ENCODE data around the gene ARRB1. TPM values are rescaled to one million over a fixed set of nuclear protein-coding genes. Genes with fewer than 3 reads are reported as not detected.

The ARRB1 gene
- total RNA-seq, result 10 to 100 TPM; 15.7 to 16.6 TPM

DNA sequence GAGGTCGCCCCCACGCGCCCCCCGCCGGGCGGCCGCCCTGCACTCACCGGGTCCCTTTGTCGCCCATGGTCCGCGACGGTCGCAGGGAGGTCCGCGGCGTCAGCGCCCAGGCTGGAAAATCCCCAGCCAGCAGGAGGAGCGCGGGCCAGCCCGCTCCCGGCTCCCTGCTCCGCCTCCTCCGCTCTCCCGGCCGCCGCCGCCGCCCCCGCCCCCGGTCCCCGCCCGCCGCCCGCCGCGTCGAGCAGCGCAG is at the start of gene ARRB1:
Gene ARRB1, minus strand, starts transcription at position 121 of the 250 bp plus-strand sequence. Its CDS starts 54 bp downstream, at position 67.
- CTCF ChIA-PET, result interaction anchor here (1.1 to 3.6 kb wide), 5 partner anchors 11 to 71 kb away, joined by 4 to 23 read pairs (median 9); no protein-coding TSS in a partner anchor
- peaks cover 60% of the 10 kb centered on the region for H3K4me1 Mint-ChIP-seq (ENCODE audit: low read depth)
- no peaks in the 10 kb centered on the region for H3K36me3 Mint-ChIP-seq (ENCODE audit: low read depth)
- intact Hi-C loops (cut with micrococcal nuclease), result loop anchor here (1.0 kb wide), 1 partner anchor 13 kb away; no protein-coding TSS in a partner anchor
- no peaks in the 10 kb centered on the region for H3K27me3 Mint-ChIP-seq (ENCODE audit: low read depth)
- DNase-seq, result no peak
- peak within 1 kb of the TSS; percentile 84 for H3K4me3 Mint-ChIP-seq
- peak within 1 kb of the TSS; percentile 75 for H3K27ac Mint-ChIP-seq
- no peaks in the 10 kb centered on the region for H3K9me3 Mint-ChIP-seq

DNA sequence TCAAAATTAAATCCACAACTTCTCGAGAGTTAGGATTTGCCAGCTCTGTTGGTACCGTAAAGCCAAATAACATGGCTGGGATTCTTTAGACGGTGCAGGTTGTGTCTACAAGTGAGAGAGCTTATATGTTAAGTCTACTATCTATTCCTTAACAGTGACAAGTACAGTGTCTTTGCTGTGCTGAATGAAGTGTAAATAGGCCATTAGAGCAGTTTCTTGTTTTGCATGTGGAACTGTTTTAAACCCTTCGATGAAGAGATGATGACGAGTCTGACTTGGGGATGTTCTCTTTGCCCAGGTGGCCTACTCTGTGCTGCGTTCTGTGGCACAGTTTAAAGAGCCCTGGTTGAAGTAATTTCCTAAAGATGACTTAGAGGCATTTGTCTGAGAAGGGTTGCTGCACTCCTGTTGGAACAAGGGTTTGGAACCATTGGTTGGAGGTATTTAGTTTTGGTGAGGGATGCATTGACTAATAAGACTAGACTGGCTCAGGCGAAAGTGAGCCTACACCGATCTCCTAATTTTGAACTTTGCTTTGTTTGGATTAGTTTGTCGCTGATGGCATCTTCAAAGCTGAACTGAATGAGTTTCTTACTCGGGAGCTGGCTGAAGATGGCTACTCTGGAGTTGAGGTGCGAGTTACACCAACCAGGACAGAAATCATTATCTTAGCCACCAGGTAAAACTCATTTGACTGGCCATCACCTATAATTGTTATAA is 48.8 kb upstream of the ARRB1 start:
- no peak for DNase-seq
- H3K4me3 Mint-ChIP-seq, result peak overlapping the region; percentile 92
- H3K36me3 Mint-ChIP-seq (ENCODE audit: low read depth), result peaks cover 57% of the 10 kb centered on the region
- intact Hi-C loops (cut with micrococcal nuclease), result no loop called here
- H3K27me3 Mint-ChIP-seq (ENCODE audit: low read depth), result no peaks in the 10 kb centered on the region
- CTCF ChIA-PET, result interaction anchor here (0.6 to 2.1 kb wide), 6 partner anchors 8 to 149 kb away, joined by 3 to 11 read pairs (median 6); no protein-coding TSS in a partner anchor
- H3K27ac Mint-ChIP-seq, result peak overlapping the region; percentile 92
- peaks cover 49% of the 10 kb centered on the region for H3K4me1 Mint-ChIP-seq (ENCODE audit: low read depth)
- H3K9me3 Mint-ChIP-seq, result no peaks in the 10 kb centered on the region

DNA sequence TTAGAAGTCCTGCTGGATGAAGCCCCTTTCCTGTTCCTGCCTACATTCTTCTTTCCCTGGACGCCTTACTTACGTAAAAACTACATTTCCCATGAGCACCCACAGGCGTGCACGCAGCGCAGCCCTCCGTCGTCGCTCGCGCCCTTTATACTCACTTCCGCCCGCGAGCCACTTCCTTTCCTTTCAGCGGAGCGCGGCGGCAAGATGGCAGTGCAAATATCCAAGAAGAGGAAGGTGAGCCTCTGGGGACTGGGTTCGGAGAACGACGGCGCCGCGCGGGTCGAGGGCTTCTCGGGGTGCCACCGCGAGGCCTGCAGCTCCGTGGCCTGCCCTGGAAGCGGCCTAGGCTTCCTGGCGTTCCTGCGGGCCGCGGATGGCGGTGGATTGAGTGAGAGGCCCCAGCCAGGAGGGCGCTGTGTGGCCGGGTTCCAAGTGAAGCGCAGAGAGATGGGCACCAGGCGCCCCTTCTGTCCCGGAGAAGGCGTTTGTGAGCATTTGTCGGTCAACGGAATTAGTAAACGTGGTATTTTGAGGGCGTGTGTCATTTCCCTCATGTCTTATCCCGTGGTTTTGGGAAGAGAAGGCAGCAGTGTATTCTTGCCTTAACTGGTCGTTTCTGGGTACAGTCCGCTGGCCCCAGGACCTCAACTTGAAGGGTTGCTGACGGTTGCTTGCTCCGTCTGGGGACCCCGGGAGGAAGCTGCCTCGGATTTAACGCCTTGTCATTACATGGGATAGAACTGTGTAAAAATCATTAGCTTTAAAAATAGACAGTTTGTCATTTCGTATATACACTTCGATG is 48.1 kb upstream of the ARRB1 start, which contains the start of gene RPS3:
Gene RPS3, plus strand, starts transcription at position 175 of the 802 bp plus-strand sequence. Its CDS starts 30 bp downstream, at position 205.
- Mint-ChIP-seq H3K9me3 (no peaks in the 10 kb centered on the region), H3K27me3 (ENCODE audit: low read depth) (no peaks in the 10 kb centered on the region), H3K4me3 (peak within 1 kb of the TSS; percentile 92), H3K4me1 (ENCODE audit: low read depth) (peaks cover 44% of the 10 kb centered on the region), H3K36me3 (ENCODE audit: low read depth) (peaks cover 53% of the 10 kb centered on the region), H3K27ac (peak within 1 kb of the TSS; percentile 92)
- peak; percentile 90 for DNase-seq
- intact Hi-C loops (cut with micrococcal nuclease), result loop anchor here (1.0 to 10.0 kb wide), 5 partner anchors 11 to 450 kb away; partner anchors contain the start of genes KLHL35, SPCS2, UVRAG and XRRA1
- CTCF ChIA-PET, result interaction anchor here (0.6 to 2.1 kb wide), 6 partner anchors 9 to 150 kb away, joined by 3 to 11 read pairs (median 6); no protein-coding TSS in a partner anchor

DNA sequence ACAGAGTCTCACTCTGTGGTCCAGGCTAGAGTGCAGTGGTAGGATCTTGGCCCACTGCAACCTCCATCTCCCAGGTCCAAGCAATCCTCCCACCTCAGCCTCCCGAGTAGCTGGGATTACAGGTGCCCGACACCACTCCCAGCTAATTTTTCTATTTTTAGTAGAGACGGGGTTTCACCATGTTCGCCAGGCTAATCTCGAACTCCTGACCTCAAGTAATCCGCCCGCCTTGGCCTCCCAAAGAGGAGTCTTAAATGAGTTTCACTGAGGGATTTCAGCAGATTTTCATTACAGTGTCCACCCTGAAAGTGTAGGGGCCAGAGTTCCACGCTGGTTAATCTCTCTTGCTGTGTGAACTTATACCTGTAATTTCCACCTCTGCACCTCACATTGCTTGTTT is 47.4 kb upstream of the ARRB1 start:
- peaks cover 47% of the 10 kb centered on the region for H3K36me3 Mint-ChIP-seq (ENCODE audit: low read depth)
- peak overlapping the region; percentile 92 for H3K27ac Mint-ChIP-seq
- peak overlapping the region; percentile 92 for H3K4me3 Mint-ChIP-seq
- no peaks in the 10 kb centered on the region for H3K9me3 Mint-ChIP-seq
- H3K27me3 Mint-ChIP-seq (ENCODE audit: low read depth), result no peaks in the 10 kb centered on the region
- intact Hi-C loops (cut with micrococcal nuclease), result loop anchor here (1.0 to 10.0 kb wide), 5 partner anchors 11 to 450 kb away; partner anchors contain the start of genes KLHL35, SPCS2, UVRAG and XRRA1
- CTCF ChIA-PET, result interaction anchor here (1.3 to 1.6 kb wide), 2 partner anchors 9 to 14 kb away, joined by 3 to 11 read pairs; no protein-coding TSS in a partner anchor
- DNase-seq, result no peak
- peaks cover 40% of the 10 kb centered on the region for H3K4me1 Mint-ChIP-seq (ENCODE audit: low read depth)

DNA sequence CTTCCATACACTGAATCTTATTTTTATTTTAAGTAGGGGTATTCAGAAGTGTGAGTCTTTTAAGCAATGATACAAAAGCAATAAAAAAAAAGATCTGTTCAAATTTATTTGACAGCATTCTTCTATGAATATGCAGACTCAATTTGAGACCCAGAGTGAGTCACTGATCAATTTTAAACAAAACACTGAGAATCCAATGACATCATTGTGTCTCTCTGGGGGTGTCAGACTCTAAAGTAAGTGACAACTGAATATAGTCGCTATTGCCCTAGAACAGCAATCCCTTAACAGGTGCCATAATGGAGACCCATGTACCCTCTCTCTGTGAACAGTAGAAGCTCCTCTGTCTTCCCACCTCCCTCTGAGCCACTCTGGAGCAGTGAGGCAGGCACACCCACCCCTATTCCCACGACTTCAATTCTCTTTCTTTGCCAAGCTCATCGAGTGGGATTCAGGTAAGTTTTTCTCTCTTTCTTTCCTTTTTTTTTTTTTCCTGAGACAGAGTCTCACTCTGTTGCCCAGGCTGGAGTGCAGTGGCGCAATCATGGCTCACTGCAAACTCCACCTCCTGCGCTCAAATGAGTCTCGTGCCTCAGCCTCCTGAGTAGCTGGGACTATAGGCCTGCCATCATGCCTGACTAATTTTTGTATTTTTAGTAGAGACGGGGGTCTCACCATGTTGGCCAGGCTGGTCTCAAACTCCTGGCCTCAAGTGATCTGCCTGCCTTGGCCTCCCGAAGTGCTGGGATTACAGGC is 42.8 kb upstream of the ARRB1 start:
- Mint-ChIP-seq H3K9me3 (no peaks in the 10 kb centered on the region), H3K27me3 (ENCODE audit: low read depth) (no peaks in the 10 kb centered on the region), H3K27ac (no peak overlapping the region), H3K36me3 (ENCODE audit: low read depth) (peaks cover under 1% of the 10 kb centered on the region), H3K4me3 (no peak overlapping the region), H3K4me1 (ENCODE audit: low read depth) (peaks cover 5% of the 10 kb centered on the region)
- DNase-seq, result no peak
- intact Hi-C loops (cut with micrococcal nuclease), result loop anchor here (10.0 kb wide), 1 partner anchor 421 kb away; the partner anchor contains the start of gene UVRAG
- CTCF ChIA-PET, result interaction anchor here (0.6 to 1.5 kb wide), 2 partner anchors 14 to 795 kb away, joined by 5 read pairs; no protein-coding TSS in a partner anchor

DNA sequence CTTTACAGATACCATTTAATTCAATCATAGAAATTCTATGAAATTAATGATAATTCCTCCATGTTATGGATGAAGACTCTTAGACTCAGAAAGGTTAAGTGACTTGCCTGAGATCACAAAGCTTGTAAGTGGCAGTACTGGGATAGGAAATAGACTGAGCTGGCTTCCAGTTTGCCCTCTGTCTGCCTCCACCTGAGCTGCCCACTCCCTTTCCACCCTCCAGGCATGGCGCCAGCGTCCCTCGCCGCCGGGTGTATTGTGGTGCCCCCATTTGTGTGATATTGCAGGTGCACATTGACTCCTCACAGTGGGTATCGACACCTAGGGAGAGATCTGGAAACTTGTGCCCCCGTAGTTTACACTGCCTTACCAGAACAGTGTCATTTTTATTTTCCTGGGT is 38.5 kb upstream of the ARRB1 start:
- H3K27me3 Mint-ChIP-seq (ENCODE audit: low read depth), result no peaks in the 10 kb centered on the region
- H3K4me3 Mint-ChIP-seq, result no peak overlapping the region
- H3K36me3 Mint-ChIP-seq (ENCODE audit: low read depth), result no peaks in the 10 kb centered on the region
- CTCF ChIA-PET, result interaction anchor here (0.6 to 12.2 kb wide), 10 partner anchors 8 to 147 kb away, joined by 4 to 374 read pairs (median 9); no protein-coding TSS in a partner anchor
- H3K4me1 Mint-ChIP-seq (ENCODE audit: low read depth), result peaks cover 3% of the 10 kb centered on the region
- no peak for DNase-seq
- intact Hi-C loops (cut with micrococcal nuclease), result loop anchor here (10.0 kb wide), 1 partner anchor 425 kb away; the partner anchor contains the start of gene UVRAG
- no peaks in the 10 kb centered on the region for H3K9me3 Mint-ChIP-seq
- H3K27ac Mint-ChIP-seq, result no peak overlapping the region

DNA sequence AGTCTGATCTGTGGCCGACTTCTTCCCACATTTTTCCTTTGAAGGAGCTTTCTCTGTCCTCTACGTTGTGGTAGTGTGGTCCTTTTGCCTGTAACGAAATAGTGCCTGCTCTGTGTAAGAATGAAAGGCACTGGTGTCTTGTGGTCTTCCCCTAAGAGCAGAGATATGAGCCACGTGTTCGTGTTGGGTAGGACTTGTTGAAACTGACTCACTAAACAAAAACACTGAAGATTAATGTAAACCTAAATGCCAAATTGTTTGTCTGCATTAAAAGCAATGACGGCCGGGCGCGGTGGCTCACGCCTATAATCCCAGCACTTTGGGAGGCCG is 37.8 kb upstream of the ARRB1 start:
- Mint-ChIP-seq H3K4me1 (ENCODE audit: low read depth) (peaks cover 7% of the 10 kb centered on the region), H3K27ac (no peak overlapping the region), H3K4me3 (no peak overlapping the region), H3K27me3 (ENCODE audit: low read depth) (no peaks in the 10 kb centered on the region), H3K9me3 (no peaks in the 10 kb centered on the region), H3K36me3 (ENCODE audit: low read depth) (no peaks in the 10 kb centered on the region)
- intact Hi-C loops (cut with micrococcal nuclease), result no loop called here
- CTCF ChIA-PET, result interaction anchor here (0.6 to 12.2 kb wide), 25 partner anchors 9 to 168 kb away, joined by 3 to 374 read pairs (median 6); no protein-coding TSS in a partner anchor
- DNase-seq, result no peak

DNA sequence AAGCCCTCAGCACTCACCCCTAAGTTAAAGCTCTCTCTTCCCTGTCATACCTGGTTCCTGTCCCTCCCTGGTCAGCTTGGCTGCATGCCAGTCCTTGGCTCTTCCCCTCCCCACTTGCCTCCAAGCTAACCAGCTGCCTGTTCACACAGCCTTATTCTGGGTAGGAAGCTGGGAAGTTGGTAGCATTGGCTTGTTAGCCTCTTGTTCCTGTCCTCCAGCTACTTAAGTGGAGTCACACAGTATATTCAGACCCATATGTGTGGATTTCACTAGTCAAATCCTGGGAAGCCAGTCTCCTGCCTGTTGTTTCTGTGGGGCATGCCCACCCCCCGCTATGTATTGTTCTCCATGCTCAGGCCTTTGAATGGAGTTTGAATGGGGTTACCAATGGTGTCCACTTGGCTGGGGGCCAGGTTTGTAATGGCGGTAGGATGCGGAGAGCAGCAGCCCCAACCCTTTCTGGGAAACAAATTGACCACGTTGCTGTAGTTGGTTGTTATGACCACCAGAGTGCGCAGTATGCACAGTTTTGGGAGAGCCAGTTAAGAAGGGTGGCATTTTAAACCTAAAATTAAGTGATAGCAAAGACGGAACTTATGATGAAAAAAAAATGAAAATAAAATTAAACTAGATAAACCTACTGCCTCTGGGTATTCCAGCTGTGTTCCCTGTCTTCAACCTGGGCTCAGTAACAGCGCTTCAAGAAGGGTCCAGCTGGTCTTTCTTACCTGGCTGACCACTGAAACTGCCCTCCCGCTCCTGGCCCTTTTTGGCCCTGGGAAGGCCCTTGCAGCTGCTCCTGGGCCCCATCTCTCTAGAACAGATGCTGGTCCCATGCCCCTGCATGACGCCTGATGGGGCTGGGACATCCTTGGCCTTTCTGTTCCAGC is 37.2 kb upstream of the ARRB1 start:
- intact Hi-C loops (cut with micrococcal nuclease), result loop anchor here (1.0 kb wide), 3 partner anchors 11 to 144 kb away; partner anchors contain the start of gene RPS3
- peak; percentile 88 for DNase-seq
- Mint-ChIP-seq H3K4me3 (no peak overlapping the region), H3K27ac (no peak overlapping the region), H3K9me3 (no peaks in the 10 kb centered on the region), H3K4me1 (ENCODE audit: low read depth) (peaks cover 11% of the 10 kb centered on the region), H3K36me3 (ENCODE audit: low read depth) (no peaks in the 10 kb centered on the region), H3K27me3 (ENCODE audit: low read depth) (no peaks in the 10 kb centered on the region)
- CTCF ChIA-PET, result interaction anchor here (0.6 to 12.2 kb wide), 40 partner anchors 9 to 247 kb away, joined by 3 to 374 read pairs (median 5); no protein-coding TSS in a partner anchor

DNA sequence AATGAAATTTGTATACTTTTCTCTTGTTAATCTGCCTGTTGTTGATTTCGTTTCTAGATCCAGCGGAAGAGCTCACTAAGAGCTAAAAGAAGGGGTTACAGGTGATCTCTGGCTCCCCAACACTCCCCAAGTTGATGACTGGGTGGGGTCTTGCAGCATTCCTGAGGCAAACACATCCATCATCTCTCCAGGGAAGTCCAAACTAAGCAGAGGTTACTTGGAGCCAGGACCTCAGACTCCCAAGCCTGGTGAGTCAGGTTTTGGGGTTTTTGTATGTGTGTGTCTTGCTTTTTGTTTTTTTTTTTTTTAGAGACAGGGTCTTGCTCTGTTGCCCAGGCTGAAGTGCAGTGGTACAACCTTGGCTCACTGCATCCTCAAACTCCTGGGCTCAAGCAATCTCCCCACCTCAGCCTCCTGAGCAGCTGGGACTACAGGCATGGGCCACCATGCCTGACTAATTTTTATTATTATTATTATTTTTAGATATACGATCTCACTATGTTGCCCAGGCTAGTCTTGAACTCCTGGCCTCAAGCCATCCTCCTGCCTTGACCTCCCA is 36.4 kb upstream of the ARRB1 start:
- intact Hi-C loops (cut with micrococcal nuclease), result loop anchor here (1.0 kb wide), 3 partner anchors 11 to 144 kb away; partner anchors contain the start of gene RPS3
- peaks cover 18% of the 10 kb centered on the region for H3K4me1 Mint-ChIP-seq (ENCODE audit: low read depth)
- CTCF ChIA-PET, result interaction anchor here (0.6 to 12.2 kb wide), 29 partner anchors 11 to 246 kb away, joined by 3 to 374 read pairs (median 5); no protein-coding TSS in a partner anchor
- DNase-seq, result no peak
- no peak overlapping the region for H3K4me3 Mint-ChIP-seq
- H3K9me3 Mint-ChIP-seq, result no peaks in the 10 kb centered on the region
- H3K27me3 Mint-ChIP-seq (ENCODE audit: low read depth), result no peaks in the 10 kb centered on the region
- no peak overlapping the region for H3K27ac Mint-ChIP-seq
- H3K36me3 Mint-ChIP-seq (ENCODE audit: low read depth), result no peaks in the 10 kb centered on the region

DNA sequence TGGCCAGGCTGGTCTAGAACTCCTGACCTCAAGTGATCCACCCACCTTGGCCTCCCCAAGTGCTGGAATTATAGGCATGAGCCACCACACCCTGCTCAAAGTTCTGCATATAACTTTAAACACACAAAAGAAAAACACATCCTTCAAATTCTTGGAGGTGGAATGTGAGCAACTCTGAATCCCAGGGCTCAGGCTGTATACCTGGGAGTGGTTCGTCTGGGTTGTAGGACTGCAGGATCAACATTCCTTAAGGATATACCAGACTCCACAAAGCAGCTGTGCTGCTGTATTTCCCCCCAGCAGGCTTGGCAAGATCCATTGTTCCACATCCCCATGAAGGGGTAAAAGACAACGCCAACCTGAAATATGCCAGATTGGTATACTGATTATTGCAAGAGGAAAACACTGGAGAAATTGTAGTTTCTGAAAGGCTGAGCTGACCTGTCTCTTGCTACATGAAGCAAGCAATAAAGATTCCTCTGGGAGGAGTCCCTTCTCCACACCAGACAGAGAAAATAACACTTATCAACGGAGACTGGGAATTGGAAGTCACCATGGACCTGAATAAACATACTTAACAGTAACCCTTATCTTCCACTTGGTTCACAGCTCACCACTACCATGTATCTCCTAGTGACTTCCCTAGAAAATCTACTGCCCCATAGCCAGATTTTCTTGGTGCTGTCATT is 35.6 kb upstream of the ARRB1 start:
- no peak for DNase-seq
- H3K9me3 Mint-ChIP-seq, result no peaks in the 10 kb centered on the region
- intact Hi-C loops (cut with micrococcal nuclease), result no loop called here
- H3K4me1 Mint-ChIP-seq (ENCODE audit: low read depth), result peaks cover 18% of the 10 kb centered on the region
- H3K27me3 Mint-ChIP-seq (ENCODE audit: low read depth), result no peaks in the 10 kb centered on the region
- H3K27ac Mint-ChIP-seq, result no peak overlapping the region
- no peaks in the 10 kb centered on the region for H3K36me3 Mint-ChIP-seq (ENCODE audit: low read depth)
- CTCF ChIA-PET, result interaction anchor here (1.0 to 12.2 kb wide), 11 partner anchors 10 to 173 kb away, joined by 4 to 374 read pairs (median 8); no protein-coding TSS in a partner anchor
- no peak overlapping the region for H3K4me3 Mint-ChIP-seq
